AG09309 (cell line): ENCODE results near the gene COX17.

Source experiments
- DNase-seq: peaks from one replicate; pipeline ENCODE4 v3.0.0-alpha.2; 2010; ENCODE audit warnings: low read depth
- H3K4me3 ChIP-seq: 2 replicates; pipeline ENCODE4 v1.5.1; 2011; ENCODE audit warnings: mild to moderate bottlenecking, low read depth, low read length, moderate library complexity; ENCODE audit not compliant: control insufficient read depth
- TF ChIP-seq, protein P1 (sequence below): IDR thresholded peaks from 2 replicates; pipeline ENCODE4 v1.5.1; 2011; ENCODE audit warnings: mild to moderate bottlenecking, low read depth, low read length, inconsistent platforms; ENCODE audit not compliant: insufficient read depth, control insufficient read depth; ENCODE audit errors: missing control alignments

COX17 gene

DNA sequence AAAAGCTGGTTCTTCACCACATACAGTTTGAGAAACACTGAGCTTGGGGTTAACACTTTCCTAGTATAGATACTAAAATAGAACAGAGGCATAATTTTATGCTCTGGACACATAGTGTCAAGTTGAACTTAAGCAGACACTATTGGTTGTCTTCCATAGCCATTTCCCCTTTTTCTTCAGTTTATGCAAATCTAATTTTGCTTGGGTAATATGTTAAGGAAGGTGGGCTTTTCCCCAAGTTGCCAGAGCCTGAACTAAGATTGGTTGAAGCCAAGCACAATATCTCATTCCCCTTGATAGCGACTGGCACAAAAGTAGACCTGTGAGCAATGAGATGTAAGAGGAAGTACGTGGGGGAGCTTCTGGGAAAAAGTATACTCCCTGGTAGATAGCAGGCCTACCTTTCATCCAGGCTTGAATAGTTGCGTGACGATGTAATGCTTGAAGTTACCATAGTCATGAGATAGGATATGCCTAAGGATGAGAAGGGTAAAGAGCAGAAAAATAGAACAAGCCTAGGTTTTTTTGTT, 12.3 kb downstream of the COX17 start:
- no peak overlapping the region for H3K4me3 ChIP-seq
- DNase-seq: no peak
- TF ChIP-seq, protein P1, sequence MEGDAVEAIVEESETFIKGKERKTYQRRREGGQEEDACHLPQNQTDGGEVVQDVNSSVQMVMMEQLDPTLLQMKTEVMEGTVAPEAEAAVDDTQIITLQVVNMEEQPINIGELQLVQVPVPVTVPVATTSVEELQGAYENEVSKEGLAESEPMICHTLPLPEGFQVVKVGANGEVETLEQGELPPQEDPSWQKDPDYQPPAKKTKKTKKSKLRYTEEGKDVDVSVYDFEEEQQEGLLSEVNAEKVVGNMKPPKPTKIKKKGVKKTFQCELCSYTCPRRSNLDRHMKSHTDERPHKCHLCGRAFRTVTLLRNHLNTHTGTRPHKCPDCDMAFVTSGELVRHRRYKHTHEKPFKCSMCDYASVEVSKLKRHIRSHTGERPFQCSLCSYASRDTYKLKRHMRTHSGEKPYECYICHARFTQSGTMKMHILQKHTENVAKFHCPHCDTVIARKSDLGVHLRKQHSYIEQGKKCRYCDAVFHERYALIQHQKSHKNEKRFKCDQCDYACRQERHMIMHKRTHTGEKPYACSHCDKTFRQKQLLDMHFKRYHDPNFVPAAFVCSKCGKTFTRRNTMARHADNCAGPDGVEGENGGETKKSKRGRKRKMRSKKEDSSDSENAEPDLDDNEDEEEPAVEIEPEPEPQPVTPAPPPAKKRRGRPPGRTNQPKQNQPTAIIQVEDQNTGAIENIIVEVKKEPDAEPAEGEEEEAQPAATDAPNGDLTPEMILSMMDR: no peak

DNA sequence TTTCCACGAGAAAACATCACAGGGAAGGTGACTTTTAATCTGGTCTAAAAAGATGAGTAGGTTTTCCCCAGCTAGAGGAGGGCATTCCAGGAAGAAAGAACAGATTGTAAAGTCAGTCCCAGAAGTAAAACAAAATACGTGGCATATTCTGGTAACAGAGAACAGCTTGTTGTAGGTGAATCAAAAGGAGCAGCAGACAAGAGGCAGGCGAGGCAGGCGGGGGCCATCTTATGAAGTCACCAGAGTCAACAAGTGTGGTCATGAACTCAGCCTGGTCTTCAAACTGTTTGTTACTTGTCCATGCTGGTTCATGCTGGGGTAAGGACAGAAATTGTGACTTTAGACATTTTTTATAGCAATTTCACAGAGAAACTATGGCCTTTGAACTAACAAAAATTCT, 12.8 kb downstream of the COX17 start:
- TF ChIP-seq, protein P1: no peak
- no peak for DNase-seq
- no peak overlapping the region for H3K4me3 ChIP-seq

DNA sequence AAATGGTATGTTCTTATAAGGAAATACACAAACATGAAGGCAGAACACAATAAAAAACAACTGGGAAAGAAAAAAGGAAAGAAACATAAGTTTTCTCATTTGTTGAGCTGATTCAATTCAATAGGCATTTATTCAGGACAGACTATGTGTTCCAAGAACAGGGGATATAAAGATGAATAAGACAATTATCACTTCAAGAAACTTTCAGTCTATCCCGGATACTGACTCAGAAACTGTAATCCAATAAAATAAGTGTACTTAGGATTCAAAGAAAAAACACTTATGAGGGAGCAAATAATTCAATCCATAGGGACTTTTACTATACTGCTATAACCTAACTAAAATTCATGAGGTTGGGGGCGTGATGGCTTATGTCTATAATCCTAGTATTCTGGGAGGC, 13.3 kb downstream of the COX17 start:
- no peak for DNase-seq
- TF ChIP-seq, protein P1: no peak
- no peak overlapping the region for H3K4me3 ChIP-seq

DNA sequence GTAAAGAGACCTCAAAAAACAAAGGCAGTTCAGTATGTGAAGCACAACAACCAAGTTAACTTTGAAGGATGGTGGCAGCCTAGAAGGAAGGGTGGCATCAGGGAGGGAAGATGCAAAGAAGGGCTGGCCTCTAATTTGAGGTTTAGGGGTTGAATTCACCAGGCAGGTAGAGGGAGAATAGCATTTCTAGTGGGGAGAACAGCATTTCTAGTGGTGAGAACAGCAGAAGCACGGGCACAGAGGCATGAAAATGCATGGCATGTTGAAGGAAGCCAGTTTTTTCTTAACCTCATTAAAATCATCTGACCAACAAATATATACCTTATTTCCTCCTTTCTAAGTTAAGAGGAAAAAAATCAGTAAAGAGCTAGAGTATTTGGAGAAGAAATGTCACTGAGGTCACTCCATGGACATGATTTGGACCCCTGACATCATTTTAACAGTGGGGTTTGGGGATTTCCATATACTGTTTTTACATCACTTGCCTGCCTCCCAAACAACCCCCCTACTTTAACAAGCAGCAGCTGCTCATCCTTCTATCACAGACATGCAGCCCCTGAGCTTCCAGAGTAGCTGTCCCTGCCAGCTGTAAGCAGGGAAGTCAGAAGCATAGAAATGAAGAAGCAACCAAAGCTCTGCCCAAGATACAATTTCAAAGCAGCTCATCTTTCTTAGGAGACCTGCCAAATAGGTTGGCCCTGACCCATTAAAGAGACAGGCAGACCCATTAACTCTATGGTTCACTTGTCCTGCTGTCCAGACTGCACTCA, 14.4 kb downstream of the COX17 start:
- no peak for DNase-seq
- TF ChIP-seq, protein P1: peak; percentile 29
- H3K4me3 ChIP-seq: no peak overlapping the region

DNA sequence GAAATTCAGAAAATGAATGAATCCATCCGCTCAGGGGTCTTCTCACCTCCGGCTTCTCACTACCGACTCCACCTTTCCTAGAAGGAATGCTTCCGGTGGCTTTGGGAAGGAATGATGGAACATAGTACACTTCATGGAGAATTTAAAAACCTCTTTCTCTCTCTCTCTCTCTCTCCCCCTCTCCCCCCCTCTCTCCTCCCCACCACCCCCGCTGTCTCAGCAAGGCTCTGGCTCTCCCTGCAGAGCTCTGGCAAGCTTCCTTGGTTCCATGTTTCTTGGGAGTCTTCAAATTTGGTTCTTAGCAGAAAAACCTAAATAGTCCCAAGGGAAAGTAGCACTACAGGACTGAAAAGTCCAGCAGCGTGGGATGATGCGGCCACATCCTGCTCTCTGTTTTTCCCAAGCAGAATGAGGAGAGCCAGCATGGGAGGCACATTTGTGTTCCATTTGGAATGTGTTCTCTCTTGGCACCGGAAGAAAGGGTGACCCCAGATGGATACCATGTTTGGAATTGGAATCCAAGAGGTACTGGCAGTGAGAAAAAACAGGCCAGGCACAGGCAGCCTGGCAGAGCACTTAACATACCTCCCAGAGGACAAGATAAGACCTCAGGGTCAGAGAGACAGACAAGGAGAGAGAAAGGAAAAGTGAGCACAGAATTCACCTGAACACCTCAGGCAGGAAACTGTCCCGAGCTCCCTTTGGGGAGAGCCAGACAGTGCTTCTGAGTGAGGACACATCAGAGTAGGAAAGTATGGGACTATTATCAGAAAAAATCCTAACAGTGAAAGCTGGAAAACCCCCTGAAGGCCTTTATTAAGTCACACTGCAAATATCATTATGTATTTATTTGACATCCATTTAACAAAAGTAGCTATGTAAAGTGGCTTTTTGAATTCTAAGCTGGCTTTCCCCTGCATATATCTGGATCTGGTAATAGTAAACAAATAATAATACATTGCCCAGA, 16.4 kb downstream of the COX17 start, which contains the start of gene POPDC2:
TSS of gene POPDC2 (minus strand) at position 116 of the 967 bp plus-strand sequence. CDS start 166 bp downstream, outside the sequence.
- TF ChIP-seq, protein P1: no peak
- DNase-seq: no peak
- no peak within 1 kb of the TSS for H3K4me3 ChIP-seq

DNA sequence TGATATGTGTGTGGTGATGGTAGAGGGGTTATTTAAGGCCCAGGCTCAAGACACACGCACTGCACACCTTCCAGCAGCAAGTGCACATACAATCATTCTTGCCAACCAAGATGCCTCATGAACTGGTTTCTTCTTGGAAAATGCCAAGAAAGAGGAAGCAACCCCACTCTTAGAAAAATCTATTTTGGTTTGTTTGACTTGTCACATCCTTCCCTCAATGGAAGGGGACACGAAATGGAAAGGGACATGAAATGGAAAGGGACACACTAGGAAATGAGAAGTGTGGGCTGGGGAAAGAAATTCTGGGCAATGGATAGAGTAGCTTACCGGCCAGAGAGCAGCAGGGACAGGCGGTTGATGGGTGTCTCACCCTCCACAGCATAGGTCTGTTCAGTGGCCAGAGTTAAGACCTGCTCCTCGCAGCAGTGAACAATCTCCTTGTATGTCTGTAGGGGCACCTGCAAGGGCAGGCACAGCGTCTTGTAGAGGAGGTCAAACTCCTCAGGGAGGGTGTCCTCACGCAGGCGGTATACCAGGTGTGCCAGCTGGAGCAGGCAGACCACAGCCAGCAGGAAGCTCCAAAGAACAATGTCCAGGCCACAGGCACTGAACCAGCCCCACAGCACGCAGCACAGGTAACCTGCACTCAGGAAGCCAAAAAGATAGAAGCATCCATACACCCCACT, 17.5 kb downstream of the COX17 start:
- no peak overlapping the region for H3K4me3 ChIP-seq
- no peak for DNase-seq
- TF ChIP-seq, protein P1: no peak
